OCI-LY1 (cell line): Measurements from ENCODE around the gene GOT2.
"Not testable (repeated sequence)": the region's sequence is repeated elsewhere in the genome, so short reads cannot be mapped to it uniquely, and the experiment has no call there.

ENCODE experiments used
- H2AFZ ChIP-seq: fragments of 200-600 bp; sonication (generic), shearing (Covaris generic); 2 replicates; pipeline ENCODE4 v1.6.0; 2014; ENCODE audit warnings: antibody characterized with exemption, mild to moderate bottlenecking, low read length
- H3F3A ChIP-seq: fragments of 200-600 bp; sonication (generic), shearing (Covaris generic); 2 replicates; pipeline ENCODE4 v1.6.0; 2014; ENCODE audit warnings: mild to moderate bottlenecking, antibody characterized with exemption, low read length, moderate library complexity; ENCODE audit not compliant: insufficient read depth
- H3K27ac ChIP-seq: fragments of 200-600 bp; sonication (generic); 2 replicates; pipeline ENCODE4 v1.5.1; 2014; ENCODE audit warnings: low read length, mixed run types, mild to moderate bottlenecking, low read depth; ENCODE audit not compliant: poor library complexity, severe bottlenecking
- H3K27me3 ChIP-seq: fragments of 200-600 bp; sonication (generic); 2 replicates; pipeline ENCODE4 v1.6.0; 2014; ENCODE audit warnings: antibody characterized with exemption, mild to moderate bottlenecking, low read length, moderate library complexity; ENCODE audit not compliant: insufficient read depth
- H3K36me3 ChIP-seq: fragments of 200-600 bp; sonication (generic); 2 replicates; pipeline ENCODE4 v1.6.1; 2014; ENCODE audit warnings: mild to moderate bottlenecking, antibody characterized with exemption, low read length, moderate library complexity, mixed read lengths; ENCODE audit not compliant: insufficient read depth
- H3K4me1 ChIP-seq: fragments of 200-600 bp; sonication (generic); 2 replicates; pipeline ENCODE4 v1.5.1; 2014; ENCODE audit warnings: mild to moderate bottlenecking, low read length, moderate library complexity; ENCODE audit not compliant: insufficient read depth, severe bottlenecking
- H3K4me2 ChIP-seq: fragments of 200-600 bp; sonication (generic), shearing (Covaris generic); 2 replicates; pipeline ENCODE4 v1.6.1; 2014; ENCODE audit warnings: low read length
- H3K4me3 ChIP-seq: fragments of 200-600 bp; sonication (generic); 2 replicates; pipeline ENCODE4 v1.5.1; 2014; ENCODE audit warnings: low read length, low read depth, mild to moderate bottlenecking, mixed read lengths; ENCODE audit not compliant: poor library complexity, severe bottlenecking
- H3K79me2 ChIP-seq: fragments of 200-600 bp; shearing (Covaris generic); 2 replicates; pipeline ENCODE4 v1.6.1; 2016; ENCODE audit warnings: mixed run types, low read length, mixed read lengths; ENCODE audit not compliant: insufficient read depth
- H3K9ac ChIP-seq: fragments of 200-600 bp; sonication (generic), shearing (Covaris generic); 2 replicates; pipeline ENCODE4 v1.6.1; 2014; ENCODE audit warnings: mild to moderate bottlenecking, low read length, mixed read lengths
- H3K9me2 ChIP-seq: fragments of 200-600 bp; sonication (generic), shearing (Covaris generic); 2 replicates; pipeline ENCODE4 v1.6.1; 2014; ENCODE audit warnings: low read depth, mild to moderate bottlenecking, low read length, mixed read lengths
- H3K9me3 ChIP-seq: fragments of 200-600 bp; shearing (Covaris generic); 2 replicates; pipeline ENCODE4 v1.6.1; 2014; ENCODE audit warnings: low read length, mixed read lengths
- H4K20me1 ChIP-seq: fragments of 200-600 bp; sonication (generic), shearing (Covaris generic); 2 replicates; pipeline ENCODE4 v1.6.0; 2016; ENCODE audit warnings: mild to moderate bottlenecking, low read length; ENCODE audit not compliant: insufficient read depth
- EZH2 ChIP-seq: fragments of 200-600 bp; sonication (generic), shearing (Covaris generic); IDR thresholded peaks from 2 replicates; pipeline ENCODE4 v1.8.0; 2017; ENCODE audit warnings: borderline replicate concordance, mixed run types, mild to moderate bottlenecking, antibody characterized with exemption, low read length, moderate library complexity, mixed read lengths
- TF ChIP-seq, protein P1 (sequence below): fragments of 200-600 bp; sonication (generic), shearing (Covaris generic); IDR thresholded peaks from 2 replicates; pipeline ENCODE4 v1.5.1; 2017; ENCODE audit warnings: mild to moderate bottlenecking, antibody characterized with exemption, low read length, moderate library complexity, mixed read lengths

Gene GOT2

DNA sequence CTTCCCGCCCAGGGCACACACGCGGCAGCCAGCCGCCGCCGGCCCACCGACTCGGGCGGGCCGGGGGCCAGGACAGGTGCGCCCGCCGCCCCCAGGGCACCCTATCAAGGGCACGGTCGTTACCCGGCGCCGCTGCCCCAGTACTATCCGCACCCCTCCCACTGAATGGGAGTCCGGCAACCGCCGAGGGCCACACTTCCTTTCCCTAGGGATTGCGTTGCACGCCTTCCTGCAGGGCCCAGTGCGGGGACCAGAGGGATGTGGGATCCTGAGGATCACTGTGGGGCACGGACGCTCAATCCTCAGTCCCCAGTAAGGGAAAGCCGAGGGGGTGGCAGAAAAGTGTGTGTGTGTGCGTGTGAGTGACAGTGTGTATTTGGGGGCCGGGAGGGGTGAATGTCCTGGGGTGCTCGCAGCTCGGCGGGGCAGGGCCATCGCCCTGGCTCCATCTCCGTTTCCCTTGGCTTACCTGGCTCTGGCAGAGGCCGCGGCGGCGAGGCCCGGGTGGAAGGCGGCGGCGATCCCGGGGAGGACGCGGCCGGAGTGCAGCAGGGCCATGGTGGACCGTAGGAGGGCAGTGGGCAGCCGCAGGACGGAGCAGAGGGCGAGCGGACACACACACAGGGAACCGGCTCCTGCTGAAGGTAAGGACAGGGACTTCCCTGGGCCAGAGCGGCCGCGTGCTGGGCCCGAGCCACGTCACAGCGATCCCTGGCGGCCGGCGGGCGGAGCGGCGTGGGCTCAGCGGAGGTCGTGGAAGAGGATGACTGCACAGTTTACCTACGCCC is at the start of gene GOT2:
Gene GOT2, minus strand, starts transcription at position 646 of the 788 bp plus-strand sequence. Its CDS starts 88 bp downstream, at position 558.
- no peaks in the 10 kb centered on the region for H3K9me3 ChIP-seq

DNA sequence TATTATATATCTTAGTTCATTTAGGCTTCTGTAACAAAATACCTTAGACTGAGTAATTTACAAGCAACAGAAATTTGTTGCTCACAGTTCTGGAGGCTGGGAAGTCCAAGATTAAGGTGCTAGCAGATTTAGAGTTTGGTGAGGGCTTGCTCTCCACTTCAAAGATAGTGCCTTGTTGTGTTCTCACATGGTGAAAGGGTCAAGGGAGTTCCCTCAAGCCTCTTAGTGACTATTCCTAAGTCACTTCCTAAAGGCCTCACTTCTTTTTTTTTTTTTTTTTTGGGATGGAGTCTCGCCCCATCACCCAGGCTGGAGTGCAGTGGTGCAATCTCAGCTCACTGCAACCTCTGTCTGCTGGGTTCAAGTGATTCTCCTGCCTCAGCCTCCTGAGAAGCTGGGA is 45.2 kb upstream of the GOT2 start:
- H3K9ac ChIP-seq, H4K20me1 ChIP-seq, H2AFZ ChIP-seq, H3K27me3 ChIP-seq, H3K27ac ChIP-seq, H3K9me2 ChIP-seq, H3K4me3 ChIP-seq, H3K36me3 ChIP-seq, H3K79me2 ChIP-seq, H3K4me1 ChIP-seq, H3K9me3 ChIP-seq, H3F3A ChIP-seq, H3K4me2 ChIP-seq: not testable (repeated sequence)

More for the DNA sequence above, at the start of gene GOT2:
- Histone ChIP-seq H3K4me3 (peak within 1 kb of the TSS; percentile 86), H4K20me1 (no peaks in the 10 kb centered on the region), H3K9ac (peak within 1 kb of the TSS; percentile 86), H3K36me3 (no peaks in the 10 kb centered on the region; the same call in 1 of the 2 replicates), H3F3A (no peaks in the 10 kb centered on the region), H3K4me2 (peak within 1 kb of the TSS; percentile 77), H2AFZ (0 out of 2 replicates have a peak within 1 kb of the TSS, but pooled peaks have one; percentile 34), H3K9me2 (no peaks in the 10 kb centered on the region), H3K27ac (peak within 1 kb of the TSS; percentile 6), H3K79me2 (peaks cover 34% of the 10 kb centered on the region), H3K27me3 (no peaks in the 10 kb centered on the region), H3K4me1 (peaks cover 51% of the 10 kb centered on the region)
- TF ChIP-seq, protein P1, sequence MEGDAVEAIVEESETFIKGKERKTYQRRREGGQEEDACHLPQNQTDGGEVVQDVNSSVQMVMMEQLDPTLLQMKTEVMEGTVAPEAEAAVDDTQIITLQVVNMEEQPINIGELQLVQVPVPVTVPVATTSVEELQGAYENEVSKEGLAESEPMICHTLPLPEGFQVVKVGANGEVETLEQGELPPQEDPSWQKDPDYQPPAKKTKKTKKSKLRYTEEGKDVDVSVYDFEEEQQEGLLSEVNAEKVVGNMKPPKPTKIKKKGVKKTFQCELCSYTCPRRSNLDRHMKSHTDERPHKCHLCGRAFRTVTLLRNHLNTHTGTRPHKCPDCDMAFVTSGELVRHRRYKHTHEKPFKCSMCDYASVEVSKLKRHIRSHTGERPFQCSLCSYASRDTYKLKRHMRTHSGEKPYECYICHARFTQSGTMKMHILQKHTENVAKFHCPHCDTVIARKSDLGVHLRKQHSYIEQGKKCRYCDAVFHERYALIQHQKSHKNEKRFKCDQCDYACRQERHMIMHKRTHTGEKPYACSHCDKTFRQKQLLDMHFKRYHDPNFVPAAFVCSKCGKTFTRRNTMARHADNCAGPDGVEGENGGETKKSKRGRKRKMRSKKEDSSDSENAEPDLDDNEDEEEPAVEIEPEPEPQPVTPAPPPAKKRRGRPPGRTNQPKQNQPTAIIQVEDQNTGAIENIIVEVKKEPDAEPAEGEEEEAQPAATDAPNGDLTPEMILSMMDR, result peak; percentile 89
- no peak for TF ChIP-seq EZH2

DNA sequence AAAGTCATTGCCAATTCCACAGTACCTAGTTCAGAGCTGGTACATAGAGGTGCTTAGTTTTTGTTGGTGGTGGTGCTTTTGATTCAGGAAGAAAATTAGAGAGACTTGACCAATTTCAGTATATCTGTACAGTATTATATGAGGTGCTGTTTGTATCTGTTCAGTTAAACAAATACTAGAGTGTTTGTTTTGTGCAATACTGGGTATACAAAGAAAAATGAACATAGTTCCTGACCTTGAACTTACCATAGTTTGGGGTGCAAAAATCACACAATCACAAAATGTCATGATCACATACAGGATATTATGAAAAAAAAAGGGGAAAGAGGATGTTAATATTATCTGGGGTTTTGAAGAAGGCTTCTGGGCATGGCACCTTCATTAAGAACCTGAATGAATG is 39.8 kb upstream of the GOT2 start:
- Histone ChIP-seq H3K27me3 (peaks cover 3% of the 10 kb centered on the region; the same call in 1 of the 2 replicates), H3K9me2 (no peaks in the 10 kb centered on the region), H3K9me3 (no peaks in the 10 kb centered on the region), H3K79me2 (no peaks in the 10 kb centered on the region), H4K20me1 (no peaks in the 10 kb centered on the region), H2AFZ (no peak overlapping the region), H3K27ac (no peak overlapping the region), H3K4me2 (no peak overlapping the region), H3K4me3 (no peak overlapping the region), H3K4me1 (no peaks in the 10 kb centered on the region), H3K36me3 (no peaks in the 10 kb centered on the region), H3K9ac (no peak overlapping the region), H3F3A (no peaks in the 10 kb centered on the region)
- TF ChIP-seq EZH2, result no peak
- TF ChIP-seq, protein P1, result no peak
